ENCODE results near the gene BCKDHB.

DNA sequence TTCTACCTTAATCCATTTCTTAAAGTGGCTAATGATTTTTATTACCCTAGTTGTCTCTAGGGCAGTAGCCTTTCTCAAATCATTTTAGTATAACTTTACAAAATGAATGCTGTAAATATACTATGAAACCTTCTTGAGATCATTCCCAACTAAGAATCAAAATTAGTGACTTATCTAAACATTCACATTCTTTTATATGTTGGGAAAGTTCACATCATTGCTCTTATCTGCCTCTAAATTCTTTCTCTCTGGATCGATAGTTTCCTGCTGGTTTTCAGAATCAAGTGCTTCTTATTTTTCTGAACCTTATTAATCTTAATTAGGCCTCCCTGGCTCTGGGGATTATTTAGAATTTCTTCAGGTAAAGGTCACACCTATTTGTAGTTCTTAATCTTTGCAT is 126.8 kb downstream of the BCKDHB start:
- TF ChIP-seq, protein P1, sequence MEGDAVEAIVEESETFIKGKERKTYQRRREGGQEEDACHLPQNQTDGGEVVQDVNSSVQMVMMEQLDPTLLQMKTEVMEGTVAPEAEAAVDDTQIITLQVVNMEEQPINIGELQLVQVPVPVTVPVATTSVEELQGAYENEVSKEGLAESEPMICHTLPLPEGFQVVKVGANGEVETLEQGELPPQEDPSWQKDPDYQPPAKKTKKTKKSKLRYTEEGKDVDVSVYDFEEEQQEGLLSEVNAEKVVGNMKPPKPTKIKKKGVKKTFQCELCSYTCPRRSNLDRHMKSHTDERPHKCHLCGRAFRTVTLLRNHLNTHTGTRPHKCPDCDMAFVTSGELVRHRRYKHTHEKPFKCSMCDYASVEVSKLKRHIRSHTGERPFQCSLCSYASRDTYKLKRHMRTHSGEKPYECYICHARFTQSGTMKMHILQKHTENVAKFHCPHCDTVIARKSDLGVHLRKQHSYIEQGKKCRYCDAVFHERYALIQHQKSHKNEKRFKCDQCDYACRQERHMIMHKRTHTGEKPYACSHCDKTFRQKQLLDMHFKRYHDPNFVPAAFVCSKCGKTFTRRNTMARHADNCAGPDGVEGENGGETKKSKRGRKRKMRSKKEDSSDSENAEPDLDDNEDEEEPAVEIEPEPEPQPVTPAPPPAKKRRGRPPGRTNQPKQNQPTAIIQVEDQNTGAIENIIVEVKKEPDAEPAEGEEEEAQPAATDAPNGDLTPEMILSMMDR (conservative IDR thresholded peaks at IDR 0.05): no peak
- TF ChIP-seq ZFX (IDR thresholded peaks at IDR 0.05): no peak
